ENCODE data around the gene IGF2BP1. TPM values are rescaled to one million over a fixed set of nuclear protein-coding genes. Genes with fewer than 3 reads are reported as not detected.
A peak's percentile ranks its signal among the peaks of the same experiment; 100 is the strongest.

IGF2BP1 gene
- total RNA-seq, 4 donors from 2014 or later: not detected

DNA sequence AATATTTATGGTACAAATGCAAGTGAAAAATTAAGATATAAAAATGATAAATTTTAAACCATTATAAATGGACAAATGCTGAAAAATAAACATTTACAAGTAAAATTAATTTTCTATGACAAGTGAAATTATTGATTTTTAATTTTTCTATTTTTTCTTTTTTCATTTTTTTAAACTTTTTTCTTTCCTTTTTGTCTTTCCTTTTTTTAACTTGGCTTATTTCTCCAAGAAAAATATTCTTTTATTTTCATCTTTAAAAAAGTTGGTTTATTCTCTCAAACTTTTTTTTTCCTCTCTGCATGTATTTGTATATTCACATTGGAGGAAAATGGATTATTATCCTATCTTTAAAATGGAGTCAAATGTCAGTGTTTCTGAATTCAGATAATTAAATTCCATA is 3.9 kb upstream of the IGF2BP1 start:
- H3K4me3 ChIP-seq (ENCODE audit: low read depth, poor library complexity, severe bottlenecking): no peak overlapping the region
- TF ChIP-seq POLR2A (IDR thresholded peaks at IDR 0.05): no peak
- TF ChIP-seq, protein P1, sequence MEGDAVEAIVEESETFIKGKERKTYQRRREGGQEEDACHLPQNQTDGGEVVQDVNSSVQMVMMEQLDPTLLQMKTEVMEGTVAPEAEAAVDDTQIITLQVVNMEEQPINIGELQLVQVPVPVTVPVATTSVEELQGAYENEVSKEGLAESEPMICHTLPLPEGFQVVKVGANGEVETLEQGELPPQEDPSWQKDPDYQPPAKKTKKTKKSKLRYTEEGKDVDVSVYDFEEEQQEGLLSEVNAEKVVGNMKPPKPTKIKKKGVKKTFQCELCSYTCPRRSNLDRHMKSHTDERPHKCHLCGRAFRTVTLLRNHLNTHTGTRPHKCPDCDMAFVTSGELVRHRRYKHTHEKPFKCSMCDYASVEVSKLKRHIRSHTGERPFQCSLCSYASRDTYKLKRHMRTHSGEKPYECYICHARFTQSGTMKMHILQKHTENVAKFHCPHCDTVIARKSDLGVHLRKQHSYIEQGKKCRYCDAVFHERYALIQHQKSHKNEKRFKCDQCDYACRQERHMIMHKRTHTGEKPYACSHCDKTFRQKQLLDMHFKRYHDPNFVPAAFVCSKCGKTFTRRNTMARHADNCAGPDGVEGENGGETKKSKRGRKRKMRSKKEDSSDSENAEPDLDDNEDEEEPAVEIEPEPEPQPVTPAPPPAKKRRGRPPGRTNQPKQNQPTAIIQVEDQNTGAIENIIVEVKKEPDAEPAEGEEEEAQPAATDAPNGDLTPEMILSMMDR (IDR thresholded peaks at IDR 0.05): no peak
- intact Hi-C loops (cut with DNase I; ENCODE audit: low total_unique reads): no loop called here
- no peak for DNase-seq (ENCODE audit: low spot score in 2 of 2)

- DNase-seq (ENCODE audit: low spot score in 2 of 2): no peak
- intact Hi-C loops (cut with DNase I; ENCODE audit: low total_unique reads): no loop called here
- TF ChIP-seq POLR2A (IDR thresholded peaks at IDR 0.05): no peak
- TF ChIP-seq, protein P1 (IDR thresholded peaks at IDR 0.05): no peak
- no peak overlapping the region for H3K4me3 ChIP-seq (ENCODE audit: low read depth, poor library complexity, severe bottlenecking)
Measured at GRCh38 chr17:48993951-48994350, 3.2 kb upstream of the IGF2BP1 start.

GRCh38 chr17:48994549-48995303 is 2.5 kb upstream of the IGF2BP1 start:
- no peak overlapping the region for H3K4me3 ChIP-seq (ENCODE audit: low read depth, poor library complexity, severe bottlenecking)
- WGBS, 2 donors: 36 to 39% methylated on average over 3 of the region's 3 CpGs
- no peak for TF ChIP-seq POLR2A (IDR thresholded peaks at IDR 0.05)
- TF ChIP-seq, protein P1 (IDR thresholded peaks at IDR 0.05): no peak
- intact Hi-C loops (cut with DNase I; ENCODE audit: low total_unique reads): no loop called here
- peak in 1 of 2 donors; percentile 4 for DNase-seq (ENCODE audit: low spot score in 2 of 2)

DNA sequence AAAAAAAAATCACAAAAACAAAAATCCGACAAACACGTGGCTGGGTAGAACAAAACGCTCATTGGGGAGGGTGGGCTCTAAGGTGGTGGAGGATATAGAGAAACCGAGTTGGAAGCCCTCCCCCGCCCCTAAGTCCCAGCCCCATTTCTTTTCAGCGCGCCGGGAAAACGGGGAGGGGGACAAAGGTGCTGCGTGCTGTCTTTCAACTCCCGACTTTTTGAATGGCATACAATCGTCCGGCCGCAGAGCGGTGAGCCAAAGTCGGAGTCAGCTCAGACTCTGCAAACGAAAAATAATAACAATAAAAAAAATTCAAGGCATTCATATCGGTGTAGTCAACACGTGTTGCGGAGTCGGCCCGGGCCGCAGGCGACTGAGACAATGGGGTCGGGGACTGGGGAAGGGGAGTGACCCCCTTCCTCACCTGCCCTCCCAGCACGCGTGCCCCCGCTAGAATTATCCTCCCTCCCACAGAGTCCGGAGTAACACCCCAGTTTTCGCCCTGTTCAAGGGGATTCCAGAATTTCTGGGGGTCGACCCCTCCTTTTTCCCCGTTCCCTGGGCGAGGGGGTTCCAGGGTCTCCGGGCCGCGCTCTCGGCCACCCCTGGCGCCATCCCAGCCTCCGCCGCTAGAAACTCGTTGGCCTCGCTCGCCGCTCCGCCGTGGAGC is 1.7 kb upstream of the IGF2BP1 start:
- intact Hi-C loops (cut with DNase I; ENCODE audit: low total_unique reads): no loop called here
- no peak overlapping the region for H3K4me3 ChIP-seq (ENCODE audit: low read depth, poor library complexity, severe bottlenecking)
- WGBS, 2 donors: 4 to 6% methylated on average over 39 to 40 of the region's 46 CpGs
- DNase-seq (ENCODE audit: low spot score in 2 of 2): peak in 1 of 2 donors; percentile 74
- no peak for TF ChIP-seq POLR2A (IDR thresholded peaks at IDR 0.05)
- TF ChIP-seq, protein P1 (IDR thresholded peaks at IDR 0.05): no peak

- H3K4me3 ChIP-seq (ENCODE audit: low read depth, poor library complexity, severe bottlenecking): no peak overlapping the region
- intact Hi-C loops (cut with DNase I; ENCODE audit: low total_unique reads): no loop called here
Measured at GRCh38 chr17:48995974-48996721, 1.0 kb upstream of the IGF2BP1 start.

More at GRCh38 chr17:48995974-48996721, 1.0 kb upstream of the IGF2BP1 start:
- DNase-seq (ENCODE audit: low spot score in 2 of 2): peak in 1 of 2 donors; percentile 79
- TF ChIP-seq, protein P1 (IDR thresholded peaks at IDR 0.05): no peak
- no peak for TF ChIP-seq POLR2A (IDR thresholded peaks at IDR 0.05)
- 3 to 4% methylated on average over 34 to 55 of the region's 66 CpGs for WGBS, 2 donors
